ENCODE results near the gene SEMA3C. TPM values are rescaled to one million over a fixed set of nuclear protein-coding genes. Genes with fewer than 3 reads are reported as not detected.

SEMA3C gene
- total and polyA plus RNA-seq, 9 donors, result 74.4 to 270 (median 134) TPM

- no peak for DNase-seq
- Histone ChIP-seq H3K36me3 (ENCODE audit: control insufficient read depth, insufficient read depth, low read length) (peaks cover 6% of the 10 kb centered on the region), H3K27ac (ENCODE audit: low read length) (no peak overlapping the region), H3K9me3 (replicated peaks; ENCODE audit: control insufficient read depth, low read depth, low read length) (no peaks in the 10 kb centered on the region), H3K4me1 (ENCODE audit: control insufficient read depth, insufficient read depth, low read length) (no peaks in the 10 kb centered on the region), H3K27me3 (ENCODE audit: control insufficient read depth, insufficient read depth, low read length) (no peaks in the 10 kb centered on the region), H3K4me3 (ENCODE audit: low read length) (no peak overlapping the region)
- WGBS (ENCODE audit: insufficient coverage), result no CpG with 5 or more reads among the region's 1 CpG
These were observed 109.3 kb downstream of the SEMA3C start for GRCh38 chr7:80809545-80809944.

DNA sequence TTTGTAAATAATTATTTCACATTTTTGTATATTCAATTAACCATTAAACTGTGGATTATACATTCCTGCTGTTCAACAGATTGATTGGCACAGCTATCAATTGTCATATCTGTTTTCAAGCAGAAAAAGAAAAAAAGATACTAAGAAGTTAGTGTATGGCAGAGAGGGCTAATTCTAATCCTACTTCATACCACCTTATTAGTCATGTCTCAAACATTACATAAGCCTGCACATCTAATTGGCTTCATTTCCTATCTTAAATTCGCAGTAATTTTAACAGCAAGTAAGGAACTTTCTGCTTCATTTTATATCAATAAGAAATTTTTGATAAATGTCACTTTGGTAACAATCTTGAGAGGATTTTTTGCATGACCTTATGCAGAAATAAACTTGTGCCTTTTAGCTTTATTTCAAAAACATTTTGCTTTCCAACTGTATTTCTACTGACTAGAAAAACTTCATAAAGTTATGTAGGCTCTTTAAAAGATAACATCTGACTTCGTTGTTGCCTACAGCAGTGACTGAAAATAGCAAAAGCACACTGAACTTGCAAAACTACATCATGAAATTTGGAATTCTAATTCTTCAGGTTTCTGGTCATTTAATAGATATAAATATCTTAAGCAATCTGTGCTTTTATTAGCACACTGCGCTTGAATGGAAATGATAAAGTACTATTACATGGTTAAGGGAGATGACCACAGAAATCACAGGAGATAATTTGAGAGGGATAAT, 111.5 kb downstream of the SEMA3C start:
- Histone ChIP-seq H3K27ac (ENCODE audit: low read length) (no peak overlapping the region), H3K27me3 (ENCODE audit: control insufficient read depth, insufficient read depth, low read length) (no peaks in the 10 kb centered on the region), H3K36me3 (ENCODE audit: control insufficient read depth, insufficient read depth, low read length) (peaks cover 4% of the 10 kb centered on the region), H3K9me3 (replicated peaks; ENCODE audit: control insufficient read depth, low read depth, low read length) (no peaks in the 10 kb centered on the region), H3K4me1 (ENCODE audit: control insufficient read depth, insufficient read depth, low read length) (no peaks in the 10 kb centered on the region), H3K4me3 (ENCODE audit: low read length) (no peak overlapping the region)
- WGBS (ENCODE audit: insufficient coverage), result no CpG with 5 or more reads among the region's 3 CpGs
- DNase-seq, result no peak

GRCh38 chr7:80806663-80807062, 112.2 kb downstream of the SEMA3C start:
- Histone ChIP-seq H3K9me3 (replicated peaks; ENCODE audit: control insufficient read depth, low read depth, low read length) (no peaks in the 10 kb centered on the region), H3K27ac (ENCODE audit: low read length) (no peak overlapping the region), H3K27me3 (ENCODE audit: control insufficient read depth, insufficient read depth, low read length) (no peaks in the 10 kb centered on the region), H3K4me1 (ENCODE audit: control insufficient read depth, insufficient read depth, low read length) (no peaks in the 10 kb centered on the region), H3K36me3 (ENCODE audit: control insufficient read depth, insufficient read depth, low read length) (peaks cover 4% of the 10 kb centered on the region), H3K4me3 (ENCODE audit: low read length) (no peak overlapping the region)
- no peak for DNase-seq
- WGBS (ENCODE audit: insufficient coverage), result 80% methylated on average over 2 of the region's 6 CpGs

DNA sequence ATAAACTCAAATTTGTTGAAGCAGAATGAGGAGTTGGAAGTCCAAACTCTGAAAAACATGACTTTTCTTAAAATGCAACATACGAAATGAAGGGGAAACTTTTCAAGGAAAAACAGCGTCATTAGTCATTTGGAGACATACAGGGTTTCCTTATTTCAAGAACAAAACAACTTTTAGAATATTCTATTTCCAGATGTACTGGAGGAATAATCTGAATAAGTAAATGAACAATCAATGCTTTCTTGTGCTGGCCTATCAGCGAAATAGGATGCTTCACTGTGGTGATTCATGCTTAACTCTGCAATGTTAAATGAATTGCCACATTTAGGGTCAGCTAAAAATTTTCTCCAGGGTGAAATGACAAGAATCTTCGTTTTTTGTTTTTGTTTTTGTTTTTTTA, 114.3 kb downstream of the SEMA3C start:
- Histone ChIP-seq H3K36me3 (ENCODE audit: control insufficient read depth, insufficient read depth, low read length) (peaks cover 5% of the 10 kb centered on the region), H3K4me3 (ENCODE audit: low read length) (no peak overlapping the region), H3K27me3 (ENCODE audit: control insufficient read depth, insufficient read depth, low read length) (no peaks in the 10 kb centered on the region), H3K27ac (ENCODE audit: low read length) (no peak overlapping the region), H3K4me1 (ENCODE audit: control insufficient read depth, insufficient read depth, low read length) (no peaks in the 10 kb centered on the region), H3K9me3 (replicated peaks; ENCODE audit: control insufficient read depth, low read depth, low read length) (no peaks in the 10 kb centered on the region)
- peak; percentile 45 for DNase-seq
- WGBS (ENCODE audit: insufficient coverage), result no CpG with 5 or more reads among the region's 4 CpGs

- Histone ChIP-seq H3K4me1 (ENCODE audit: control insufficient read depth, insufficient read depth, low read length) (no peaks in the 10 kb centered on the region), H3K36me3 (ENCODE audit: control insufficient read depth, insufficient read depth, low read length) (peaks cover 13% of the 10 kb centered on the region), H3K4me3 (ENCODE audit: low read length) (no peak overlapping the region), H3K27me3 (ENCODE audit: control insufficient read depth, insufficient read depth, low read length) (no peaks in the 10 kb centered on the region), H3K9me3 (replicated peaks; ENCODE audit: control insufficient read depth, low read depth, low read length) (no peaks in the 10 kb centered on the region), H3K27ac (ENCODE audit: low read length) (no peak overlapping the region)
- no CpG with 5 or more reads among the region's 5 CpGs for WGBS (ENCODE audit: insufficient coverage)
- DNase-seq, result no peak
These were observed 116.3 kb downstream of the SEMA3C start for GRCh38 chr7:80802527-80802926.

- H3K4me3 ChIP-seq (ENCODE audit: low read length), result no peak overlapping the region
- peak overlapping the region; percentile 90 for H3K27ac ChIP-seq (ENCODE audit: low read length)
- H3K9me3 ChIP-seq (replicated peaks; ENCODE audit: control insufficient read depth, low read depth, low read length), result no peaks in the 10 kb centered on the region
- H3K36me3 ChIP-seq (ENCODE audit: control insufficient read depth, insufficient read depth, low read length), result peaks cover 15% of the 10 kb centered on the region
- WGBS (ENCODE audit: insufficient coverage), result 40% methylated on average over 1 of the region's 10 CpGs
- H3K4me1 ChIP-seq (ENCODE audit: control insufficient read depth, insufficient read depth, low read length), result peaks cover 9% of the 10 kb centered on the region
- peak; percentile 96 for DNase-seq
- no peaks in the 10 kb centered on the region for H3K27me3 ChIP-seq (ENCODE audit: control insufficient read depth, insufficient read depth, low read length)
These were observed 123.9 kb downstream of the SEMA3C start for GRCh38 chr7:80794631-80795573.

DNA sequence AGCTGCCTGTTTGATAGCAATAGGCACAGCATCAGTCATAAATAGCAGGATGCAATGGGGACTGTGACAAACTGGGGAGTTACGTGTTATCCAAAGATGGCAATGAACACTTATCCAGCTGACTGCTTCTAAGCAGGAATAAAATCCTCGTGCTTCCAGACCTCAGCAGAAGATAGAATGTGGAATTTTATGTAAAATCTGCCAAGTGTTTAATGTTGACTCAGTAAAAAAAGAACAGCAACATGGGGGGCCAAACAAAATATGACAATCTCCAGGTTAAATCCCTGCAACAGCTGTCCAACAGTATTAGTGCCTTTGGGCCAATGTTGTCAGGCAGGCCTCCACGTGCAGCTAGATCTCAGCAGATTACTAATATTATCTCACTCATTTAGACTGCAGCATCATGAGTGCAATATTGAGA, 127.3 kb downstream of the SEMA3C start:
- 25% methylated on average over 2 of the region's 3 CpGs for WGBS (ENCODE audit: insufficient coverage)
- DNase-seq, result peak; percentile 65

DNA sequence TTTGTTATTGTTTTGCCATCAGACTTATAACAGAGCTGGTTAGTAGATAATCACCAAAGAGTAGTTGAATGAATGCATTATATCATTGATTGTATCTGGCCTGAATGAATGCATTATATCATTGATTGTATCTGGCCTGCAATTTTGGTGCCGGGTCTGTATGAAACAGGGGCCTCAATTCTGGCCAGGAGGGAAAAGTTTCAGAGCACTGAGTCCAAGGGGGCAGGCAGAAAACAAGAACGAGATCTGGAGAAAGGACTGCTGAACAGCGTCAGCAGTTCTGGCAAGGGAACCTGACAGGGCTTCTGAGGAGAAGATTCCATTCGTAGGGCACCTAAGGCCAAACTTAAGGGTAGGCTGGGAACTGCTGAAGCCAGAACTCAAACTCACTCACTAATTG, 128.0 kb downstream of the SEMA3C start:
- H3K4me3 ChIP-seq (ENCODE audit: low read length), result no peak overlapping the region
- DNase-seq, result peak; percentile 66
- H3K36me3 ChIP-seq (ENCODE audit: control insufficient read depth, insufficient read depth, low read length), result peaks cover 10% of the 10 kb centered on the region
- H3K27me3 ChIP-seq (ENCODE audit: control insufficient read depth, insufficient read depth, low read length), result no peaks in the 10 kb centered on the region
- H3K9me3 ChIP-seq (replicated peaks; ENCODE audit: control insufficient read depth, low read depth, low read length), result no peaks in the 10 kb centered on the region
- H3K4me1 ChIP-seq (ENCODE audit: control insufficient read depth, insufficient read depth, low read length), result peaks cover 9% of the 10 kb centered on the region
- H3K27ac ChIP-seq (ENCODE audit: low read length), result peak overlapping the region; percentile 53
- 43% methylated on average over 3 of the region's 4 CpGs for WGBS (ENCODE audit: insufficient coverage)

More for the DNA sequence above, 127.3 kb downstream of the SEMA3C start:
- H3K4me3 ChIP-seq (ENCODE audit: low read length), result no peak overlapping the region
- H3K9me3 ChIP-seq (replicated peaks; ENCODE audit: control insufficient read depth, low read depth, low read length), result no peaks in the 10 kb centered on the region
- peaks cover 9% of the 10 kb centered on the region for H3K4me1 ChIP-seq (ENCODE audit: control insufficient read depth, insufficient read depth, low read length)
- peaks cover 10% of the 10 kb centered on the region for H3K36me3 ChIP-seq (ENCODE audit: control insufficient read depth, insufficient read depth, low read length)
- H3K27ac ChIP-seq (ENCODE audit: low read length), result peak overlapping the region; percentile 53
- H3K27me3 ChIP-seq (ENCODE audit: control insufficient read depth, insufficient read depth, low read length), result no peaks in the 10 kb centered on the region

DNA sequence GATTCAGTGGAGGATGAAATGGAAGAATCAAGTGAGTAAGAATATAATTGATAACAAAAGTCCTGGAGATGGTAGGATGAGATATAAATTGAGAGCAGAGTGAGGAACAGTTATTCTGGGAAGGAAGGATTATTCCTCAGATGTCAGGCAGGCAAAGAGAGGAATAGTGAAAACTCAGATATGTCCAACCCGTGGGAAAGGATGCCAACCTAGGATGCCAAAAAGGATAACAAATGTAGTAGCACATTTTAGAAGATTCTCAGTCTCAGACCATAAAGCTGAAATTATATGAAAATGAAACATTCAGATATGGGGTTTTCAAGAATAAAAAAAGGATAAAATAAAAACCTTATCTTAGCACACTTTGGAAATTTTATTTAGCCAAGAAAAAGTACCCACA, 131.1 kb downstream of the SEMA3C start:
- no peak for DNase-seq
- H3K27ac ChIP-seq (ENCODE audit: low read length), result no peak overlapping the region
- peaks cover 4% of the 10 kb centered on the region for H3K4me1 ChIP-seq (ENCODE audit: control insufficient read depth, insufficient read depth, low read length)
- WGBS (ENCODE audit: insufficient coverage), result no CpG with 5 or more reads among the region's 1 CpG
- no peak overlapping the region for H3K4me3 ChIP-seq (ENCODE audit: low read length)
- H3K9me3 ChIP-seq (replicated peaks; ENCODE audit: control insufficient read depth, low read depth, low read length), result no peaks in the 10 kb centered on the region
- no peaks in the 10 kb centered on the region for H3K27me3 ChIP-seq (ENCODE audit: control insufficient read depth, insufficient read depth, low read length)
- peaks cover 5% of the 10 kb centered on the region for H3K36me3 ChIP-seq (ENCODE audit: control insufficient read depth, insufficient read depth, low read length)

GRCh38 chr7:80785961-80786536, 132.8 kb downstream of the SEMA3C start:
- WGBS (ENCODE audit: insufficient coverage), result no CpG with 5 or more reads among the region's 3 CpGs
- H3K36me3 ChIP-seq (ENCODE audit: control insufficient read depth, insufficient read depth, low read length), result peaks cover 5% of the 10 kb centered on the region
- peak; percentile 60 for DNase-seq
- H3K27me3 ChIP-seq (ENCODE audit: control insufficient read depth, insufficient read depth, low read length), result no peaks in the 10 kb centered on the region
- no peak overlapping the region for H3K4me3 ChIP-seq (ENCODE audit: low read length)
- no peak overlapping the region for H3K27ac ChIP-seq (ENCODE audit: low read length)
- H3K4me1 ChIP-seq (ENCODE audit: control insufficient read depth, insufficient read depth, low read length), result peaks cover 7% of the 10 kb centered on the region
- H3K9me3 ChIP-seq (replicated peaks; ENCODE audit: control insufficient read depth, low read depth, low read length), result no peaks in the 10 kb centered on the region

Measured in muscle of leg (tissue), 11 donors.